ENCODE measurements around the gene GSTT4. TPM values are rescaled to one million over a fixed set of nuclear protein-coding genes. Genes with fewer than 3 reads are reported as not detected.

The GSTT4 gene
- total RNA-seq, 1 donor from 2014 or later, result not detected

Other genes with a start within 250 kb of the GSTT4 start
- gene C22orf15, start 242.5 kb downstream of the GSTT4 start, total RNA-seq, result 0.16 and 0.19 TPM in 2 replicates
- 122 and 126 TPM in 2 replicates for gene CHCHD10, start 237.5 kb downstream of the GSTT4 start, total RNA-seq
- 0.50 and 0.70 TPM in 2 replicates for gene MMP11, start 232.6 kb downstream of the GSTT4 start, total RNA-seq
- gene SMARCB1, start 218.5 kb downstream of the GSTT4 start, total RNA-seq, result 89.9 and 92.2 TPM in 2 replicates
- 13.4 and 14.8 TPM in 2 replicates for gene DERL3, start 166.4 kb downstream of the GSTT4 start, total RNA-seq
- 8.0 and 9.3 TPM in 2 replicates for gene SLC2A11, start 147.6 kb downstream of the GSTT4 start, total RNA-seq
- 1,352 and 1,382 TPM in 2 replicates for gene MIF, start 111.1 kb downstream of the GSTT4 start, total RNA-seq
- gene GSTT2B, start 44.3 kb downstream of the GSTT4 start, total RNA-seq, result 0.36 TPM in 1 of 2 replicates, not detected in the other
- gene DDTL, start 38.6 kb downstream of the GSTT4 start, total RNA-seq, result 5.0 TPM in 2 replicates
- 106 and 108 TPM in 2 replicates for gene DDT, start 31.0 kb downstream of the GSTT4 start, total RNA-seq
- 0.42 TPM in 1 of 2 replicates, not detected in the other for gene GSTT2, start 25.3 kb downstream of the GSTT4 start, total RNA-seq
- gene CABIN1, start 5.9 kb upstream of the GSTT4 start, total RNA-seq, result 100 and 103 TPM in 2 replicates
- gene SUSD2, start 176.0 kb upstream of the GSTT4 start, total RNA-seq, result 0.75 and 0.78 TPM in 2 replicates
- gene GGT5, start 239.6 kb upstream of the GSTT4 start, total RNA-seq, result 0.07 TPM in 1 of 2 replicates, not detected in the other